GM12892 (cell line): ENCODE measurements around the gene MUC6.

ENCODE experiments used
- POLR2A ChIP-seq: IDR thresholded peaks from 2 replicates; pipeline ENCODE4 v1.6.1; 2011; ENCODE audit warnings: low read depth, low read length, control low read depth
- POLR2AphosphoS5 ChIP-seq: IDR thresholded peaks from 2 replicates; pipeline ENCODE4 v1.6.1; 2011; ENCODE audit warnings: low read depth, low read length, control low read depth

- TF ChIP-seq POLR2AphosphoS5 (no peak), POLR2A (no peak)
These were observed 21.3 kb upstream of the MUC6 start for GRCh38 chr11:1057806-1058205.
